ENCODE results near the gene WDR27. TPM values are rescaled to one million over a fixed set of nuclear protein-coding genes. Genes with fewer than 3 reads are reported as not detected.
A peak's percentile ranks its signal among the peaks of the same experiment; 100 is the strongest.

The WDR27 gene
- total RNA-seq, 4 donors from 2014 or later, result 23.1 to 101 (median 75.8) TPM

GRCh38 chr6:169420912-169421543 is 280.8 kb downstream of the WDR27 start:
- TF ChIP-seq CTCF (IDR thresholded peaks at IDR 0.05) (peak in 5 of 6 experiments; percentile 12 to 52 (median 39)), POLR2A (IDR thresholded peaks at IDR 0.05) (no peak)
- no peaks in the 10 kb centered on the region for H3K9me3 ChIP-seq
- H3K36me3 ChIP-seq, result no peaks in the 10 kb centered on the region
- H3K4me3 ChIP-seq, result no peak overlapping the region
- H3K4me1 ChIP-seq, result no peaks in the 10 kb centered on the region
- no peaks in the 10 kb centered on the region for H3K27me3 ChIP-seq
- H3K27ac ChIP-seq, result no peak overlapping the region
- DNase-seq, result peak in 1 of 3 donors; percentile 63

- peaks cover 0 to 9% (median 0%) of the 10 kb centered on the region in 4 donors for H3K9me3 ChIP-seq
- DNase-seq, result no peak
- no peaks in the 10 kb centered on the region for H3K36me3 ChIP-seq
- H3K4me3 ChIP-seq, result no peak overlapping the region
- TF ChIP-seq POLR2A (IDR thresholded peaks at IDR 0.05) (no peak), CTCF (IDR thresholded peaks at IDR 0.05) (no peak)
- no peak overlapping the region for H3K27ac ChIP-seq
- H3K27me3 ChIP-seq, result no peaks in the 10 kb centered on the region
- no peaks in the 10 kb centered on the region for H3K4me1 ChIP-seq
Observed at GRCh38 chr6:169417101-169417500, 284.7 kb downstream of the WDR27 start.

GRCh38 chr6:169416249-169416648 is 285.6 kb downstream of the WDR27 start:
- Histone ChIP-seq H3K27ac (no peak overlapping the region), H3K9me3 (peaks cover 0 to 9% (median 0%) of the 10 kb centered on the region in 4 donors), H3K4me3 (no peak overlapping the region), H3K27me3 (no peaks in the 10 kb centered on the region), H3K36me3 (no peaks in the 10 kb centered on the region), H3K4me1 (no peaks in the 10 kb centered on the region)
- TF ChIP-seq CTCF (IDR thresholded peaks at IDR 0.05) (no peak), POLR2A (IDR thresholded peaks at IDR 0.05) (no peak)
- no peak for DNase-seq

- Histone ChIP-seq H3K9me3 (peaks cover 0 to 9% (median 0%) of the 10 kb centered on the region in 4 donors), H3K4me3 (no peak overlapping the region), H3K36me3 (no peaks in the 10 kb centered on the region), H3K4me1 (no peaks in the 10 kb centered on the region), H3K27ac (no peak overlapping the region), H3K27me3 (no peaks in the 10 kb centered on the region)
- no peak for TF ChIP-seq POLR2A (IDR thresholded peaks at IDR 0.05)
- TF ChIP-seq CTCF (IDR thresholded peaks at IDR 0.05), result no peak
- DNase-seq, result no peak
Observed at GRCh38 chr6:169415179-169415578, 286.6 kb downstream of the WDR27 start.

GRCh38 chr6:169411722-169412121 is 290.1 kb downstream of the WDR27 start:
- DNase-seq, result no peak
- no peaks in the 10 kb centered on the region for H3K4me1 ChIP-seq
- H3K27me3 ChIP-seq, result no peaks in the 10 kb centered on the region
- TF ChIP-seq POLR2A (IDR thresholded peaks at IDR 0.05), result no peak
- H3K4me3 ChIP-seq, result no peak overlapping the region
- no peaks in the 10 kb centered on the region for H3K36me3 ChIP-seq
- H3K9me3 ChIP-seq, result peaks cover 0 to 9% (median 0%) of the 10 kb centered on the region in 4 donors
- H3K27ac ChIP-seq, result no peak overlapping the region

GRCh38 chr6:169411296-169411695 is 290.5 kb downstream of the WDR27 start:
- Histone ChIP-seq H3K36me3 (no peaks in the 10 kb centered on the region), H3K27ac (no peak overlapping the region), H3K27me3 (no peaks in the 10 kb centered on the region), H3K4me1 (no peaks in the 10 kb centered on the region), H3K4me3 (no peak overlapping the region), H3K9me3 (peaks cover 0 to 9% (median 0%) of the 10 kb centered on the region in 4 donors)
- no peak for DNase-seq
- TF ChIP-seq POLR2A (IDR thresholded peaks at IDR 0.05) (no peak), CTCF (IDR thresholded peaks at IDR 0.05) (no peak)
